Pons (tissue), 1 donor: Measurements from ENCODE around the gene SDK2.

Experiments used
- DNase-seq: peaks from one replicate; pipeline ENCODE4 v3.0.0-alpha.2; 2016; ENCODE audit warnings: low spot score

Gene SDK2

GRCh38 chr17:73391331-73392265 lies 252.6 kb downstream of the SDK2 start:
- DNase-seq: no peak

GRCh38 chr17:73390851-73391250 lies 253.4 kb downstream of the SDK2 start:
- no peak for DNase-seq

- no peak for DNase-seq
Measured at GRCh38 chr17:73390221-73390620, 254.0 kb downstream of the SDK2 start.

- DNase-seq: no peak
Measured at GRCh38 chr17:73389411-73389810, 254.8 kb downstream of the SDK2 start.

GRCh38 chr17:73388578-73388905 lies 255.7 kb downstream of the SDK2 start:
- DNase-seq: no peak

GRCh38 chr17:73387746-73388577 lies 256.3 kb downstream of the SDK2 start:
- no peak for DNase-seq

- DNase-seq: no peak
Measured at GRCh38 chr17:73386561-73386960, 257.7 kb downstream of the SDK2 start.

GRCh38 chr17:73384926-73385325 lies 259.3 kb downstream of the SDK2 start:
- no peak for DNase-seq

- no peak for DNase-seq
Measured at GRCh38 chr17:73380439-73381106, 263.7 kb downstream of the SDK2 start.

GRCh38 chr17:73379826-73380225 lies 264.4 kb downstream of the SDK2 start:
- DNase-seq: no peak

GRCh38 chr17:73378974-73379470 lies 265.2 kb downstream of the SDK2 start:
- DNase-seq: no peak

- no peak for DNase-seq
Measured at GRCh38 chr17:73376636-73377035, 267.6 kb downstream of the SDK2 start.

- no peak for DNase-seq
Measured at GRCh38 chr17:73376152-73376551, 268.1 kb downstream of the SDK2 start.

GRCh38 chr17:73371836-73372235 lies 272.4 kb downstream of the SDK2 start:
- no peak for DNase-seq

- DNase-seq: no peak
Measured at GRCh38 chr17:73371285-73371684, 273.0 kb downstream of the SDK2 start.

GRCh38 chr17:73369817-73370490 lies 274.3 kb downstream of the SDK2 start:
- DNase-seq: peak; percentile 67

- DNase-seq: no peak
Measured at GRCh38 chr17:73369111-73369521, 275.1 kb downstream of the SDK2 start.

GRCh38 chr17:73368085-73368631 lies 276.1 kb downstream of the SDK2 start:
- no peak for DNase-seq

- DNase-seq: no peak
Measured at GRCh38 chr17:73365906-73366623, 278.2 kb downstream of the SDK2 start.

GRCh38 chr17:73365301-73365874 lies 278.9 kb downstream of the SDK2 start:
- no peak for DNase-seq
